Effector CD4-positive, alpha-beta T cell (primary cell): ENCODE data around the gene DOP1A.

Source experiments
- DNase-seq: peaks from one replicate; pipeline ENCODE4 v3.0.0-alpha.2; 2020

DOP1A gene

DNA sequence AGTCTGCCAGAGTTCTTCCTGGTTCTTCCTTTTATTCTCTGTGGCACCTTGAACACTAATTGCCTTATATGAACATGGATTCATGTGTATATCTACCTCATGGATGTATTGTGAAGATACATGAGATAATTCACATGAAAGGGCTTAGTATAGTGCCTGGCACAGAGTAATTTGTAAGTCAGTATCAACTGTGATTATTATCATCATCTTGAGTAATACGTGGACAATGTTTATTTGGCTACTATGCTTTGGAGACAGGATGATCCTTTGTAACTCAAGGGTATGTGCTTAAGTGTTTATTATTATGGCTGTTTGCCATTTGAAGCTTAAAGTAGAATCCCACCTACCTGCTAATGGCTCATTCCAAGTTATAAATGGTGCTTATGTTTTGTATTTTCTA, 16.0 kb downstream of the DOP1A start:
- no peak for DNase-seq

DNA sequence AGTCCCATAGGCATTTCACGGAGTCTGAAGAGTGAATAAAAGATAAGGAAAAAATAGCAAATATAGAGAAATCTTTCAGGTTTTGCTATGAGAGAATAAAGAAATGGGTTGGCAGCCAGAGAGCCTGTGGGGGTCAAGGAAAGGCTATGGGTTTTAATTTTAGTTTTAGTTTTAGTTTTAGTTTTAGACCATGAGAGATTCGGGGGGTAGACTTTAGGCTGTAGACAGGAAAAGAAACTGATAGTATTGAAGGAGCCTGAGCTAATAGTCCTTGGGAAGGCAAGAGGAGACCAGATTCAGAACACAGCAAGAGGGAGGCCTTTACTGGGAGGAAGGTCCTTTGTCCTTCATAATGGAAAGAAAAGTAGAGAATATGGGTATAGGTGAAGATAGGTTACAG, 19.3 kb downstream of the DOP1A start:
- DNase-seq, result no peak

DNA sequence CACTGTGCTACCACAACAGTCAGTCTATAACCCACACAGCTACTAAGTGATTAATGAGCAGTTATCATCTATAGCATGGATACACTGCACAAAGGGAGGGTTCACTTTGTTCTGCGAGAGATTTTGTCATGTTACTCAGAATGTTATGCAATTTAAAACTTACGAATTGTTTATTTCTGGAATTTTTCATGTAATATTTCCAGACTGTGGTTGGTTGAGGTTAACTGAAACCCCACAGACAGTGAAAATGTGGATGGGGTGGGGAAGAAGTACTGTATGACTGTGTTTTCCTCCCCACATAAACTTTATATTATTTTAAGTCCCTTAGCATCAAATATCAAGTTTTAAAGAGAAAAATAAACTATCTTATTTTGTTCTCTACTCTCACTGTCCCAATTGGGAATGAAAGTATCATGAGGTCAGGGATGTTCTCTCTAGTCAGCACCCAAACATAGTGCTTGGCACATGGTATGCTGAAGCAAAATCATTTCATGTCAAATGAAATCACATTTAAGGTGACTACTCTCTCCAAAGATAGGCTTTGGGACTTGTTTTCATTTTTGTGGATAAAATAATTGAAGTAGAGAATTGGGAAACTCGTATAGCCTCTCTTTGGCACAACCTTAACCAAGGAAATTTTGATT, 25.4 kb downstream of the DOP1A start:
- DNase-seq, result no peak

DNA sequence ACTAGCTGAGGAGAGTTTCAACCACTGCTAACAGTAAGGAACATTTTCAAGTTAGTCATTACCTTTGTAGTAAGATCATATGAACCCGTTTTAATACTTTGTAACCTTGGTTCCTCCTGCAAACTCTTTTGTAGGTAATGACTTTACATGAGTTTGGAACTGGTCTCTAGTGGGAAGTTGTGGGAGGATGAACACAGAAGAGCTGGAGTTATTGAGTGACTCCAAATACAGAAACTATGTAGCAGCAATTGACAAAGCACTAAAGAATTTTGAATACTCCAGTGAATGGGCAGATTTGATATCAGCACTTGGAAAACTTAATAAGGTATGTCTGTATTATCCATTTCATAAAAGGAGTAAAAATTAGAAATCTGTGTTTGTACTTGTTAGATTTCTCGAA, 29.3 kb downstream of the DOP1A start:
- no peak for DNase-seq

DNA sequence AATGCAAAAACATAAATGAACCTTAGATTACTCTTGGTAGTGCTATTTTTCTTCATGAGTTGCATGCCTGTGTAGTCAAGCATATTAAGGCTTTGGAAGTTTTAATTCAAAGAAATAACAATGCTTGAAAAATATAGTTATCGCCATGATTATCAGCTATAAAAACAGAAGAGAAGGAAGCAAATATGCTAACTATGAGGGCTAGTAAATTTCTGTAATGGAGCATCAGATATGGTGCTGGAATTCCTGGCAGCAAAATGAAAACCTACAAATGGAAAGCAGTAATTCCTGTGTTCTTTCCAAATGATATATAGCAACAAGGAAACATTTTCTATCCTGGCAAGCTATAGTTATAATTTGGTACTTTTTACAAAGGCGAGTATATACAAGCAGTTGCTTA, 29.7 kb downstream of the DOP1A start:
- no peak for DNase-seq

DNA sequence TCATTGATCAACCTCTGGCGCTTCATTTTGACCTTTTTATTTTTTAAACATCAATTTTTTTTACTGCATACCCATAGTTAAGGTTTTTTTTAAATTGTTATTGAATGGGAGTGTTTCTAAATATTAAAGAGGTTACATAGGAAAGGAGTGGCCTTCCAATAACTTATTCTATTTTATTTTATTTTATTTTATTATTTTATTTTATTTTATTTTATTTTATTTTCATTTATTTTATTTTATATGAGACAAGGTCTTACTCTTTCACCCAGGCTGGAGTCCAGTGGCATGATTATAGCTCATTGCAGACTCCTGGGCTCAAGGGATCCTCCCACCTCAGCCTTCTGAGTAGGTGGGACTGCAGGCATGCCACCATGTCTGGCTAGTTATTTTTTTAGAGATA, 30.2 kb downstream of the DOP1A start:
- DNase-seq, result no peak

DNA sequence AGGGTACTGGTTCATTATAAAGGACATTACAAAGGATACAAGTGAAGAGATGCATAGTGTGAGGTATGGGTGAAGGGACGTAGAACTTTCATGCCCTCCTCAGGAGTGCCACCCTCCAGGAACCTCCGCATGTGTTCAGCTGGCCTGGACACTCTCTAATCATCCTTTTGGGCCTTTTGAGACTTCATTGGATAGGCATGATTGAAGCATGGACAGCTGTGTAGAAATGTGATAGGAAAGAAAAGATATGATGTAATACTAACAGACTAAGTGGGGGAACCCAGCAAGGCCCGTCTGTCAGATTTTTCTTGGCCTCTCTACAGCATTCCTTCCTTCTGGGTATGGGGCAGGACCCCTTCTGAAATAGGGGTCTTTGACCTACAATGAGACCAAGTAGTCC, 31.1 kb downstream of the DOP1A start:
- no peak for DNase-seq

DNA sequence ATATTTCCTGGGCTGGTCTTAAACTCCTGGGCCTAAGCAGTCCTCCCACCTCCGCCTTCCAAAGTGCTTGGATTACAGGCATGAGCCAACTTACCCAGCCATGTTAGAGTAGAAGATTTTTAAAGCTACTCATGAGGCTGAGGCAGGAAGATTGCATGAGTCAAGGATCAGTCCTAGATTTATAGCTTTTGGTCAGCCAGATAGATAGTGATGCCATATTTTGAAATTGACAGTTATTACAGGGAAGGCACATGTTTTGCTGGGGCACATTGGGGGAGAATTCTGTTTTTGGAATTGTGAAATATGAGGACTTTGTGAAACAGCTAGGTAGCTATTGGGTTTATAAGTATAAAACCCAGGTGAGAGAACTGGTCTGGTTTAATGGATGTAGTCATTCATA, 40.9 kb downstream of the DOP1A start:
- no peak for DNase-seq

DNA sequence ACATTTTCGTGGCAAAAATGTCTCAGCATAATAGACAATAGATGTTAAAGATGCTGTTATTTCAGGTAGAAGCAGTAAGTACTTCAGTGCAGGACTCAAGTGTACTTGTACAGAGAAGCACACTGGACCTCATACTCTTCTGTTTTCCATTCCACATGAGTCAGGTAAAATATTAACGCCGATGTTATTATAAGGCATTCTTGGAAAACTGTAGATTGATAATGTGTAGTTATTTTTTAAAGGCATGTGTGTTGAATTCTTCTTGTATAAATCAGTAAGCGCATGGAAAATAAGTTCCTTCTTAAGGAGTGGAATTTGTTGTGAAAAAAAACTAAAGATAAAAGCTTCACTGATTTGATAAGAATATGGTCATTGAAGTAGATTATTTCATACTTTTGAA, 45.8 kb downstream of the DOP1A start:
- DNase-seq, result no peak

DNA sequence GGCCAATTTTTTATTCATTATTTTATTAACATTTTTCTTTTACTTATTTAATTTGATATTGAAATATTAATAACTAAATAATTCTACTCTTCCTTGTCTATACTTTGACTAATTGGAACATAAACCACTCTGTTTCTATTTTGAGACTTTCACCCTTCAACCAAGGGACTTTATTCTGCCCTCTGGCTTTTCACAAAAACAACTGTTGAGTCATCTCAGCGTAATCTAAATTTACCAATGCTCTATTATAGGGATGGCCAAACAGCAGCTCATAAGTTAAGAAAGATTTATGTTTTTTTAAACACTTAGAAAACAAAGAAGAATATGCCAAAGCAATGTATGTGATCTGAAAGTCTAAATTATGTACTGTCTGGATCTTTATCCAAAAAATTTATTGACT, 46.7 kb downstream of the DOP1A start:
- DNase-seq, result no peak

DNA sequence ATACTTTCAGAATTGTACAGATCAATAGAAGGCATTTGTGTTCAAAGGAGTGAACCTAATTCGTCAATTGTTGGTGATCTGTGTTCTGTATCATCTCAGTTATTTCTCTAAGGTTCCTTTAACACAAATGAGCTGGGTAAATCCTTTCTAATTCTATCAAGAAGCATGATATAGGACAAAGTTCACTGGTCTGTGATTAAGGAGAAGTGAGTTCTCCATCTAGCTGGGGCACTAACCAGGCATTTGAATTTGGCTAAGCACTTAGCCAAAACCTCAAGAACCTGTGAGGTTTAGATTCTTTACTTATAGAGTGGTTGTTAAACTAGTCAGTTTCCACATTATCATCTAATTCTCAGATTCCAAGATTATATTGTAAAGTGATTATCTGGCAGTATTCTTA, 50.3 kb downstream of the DOP1A start:
- no peak for DNase-seq

DNA sequence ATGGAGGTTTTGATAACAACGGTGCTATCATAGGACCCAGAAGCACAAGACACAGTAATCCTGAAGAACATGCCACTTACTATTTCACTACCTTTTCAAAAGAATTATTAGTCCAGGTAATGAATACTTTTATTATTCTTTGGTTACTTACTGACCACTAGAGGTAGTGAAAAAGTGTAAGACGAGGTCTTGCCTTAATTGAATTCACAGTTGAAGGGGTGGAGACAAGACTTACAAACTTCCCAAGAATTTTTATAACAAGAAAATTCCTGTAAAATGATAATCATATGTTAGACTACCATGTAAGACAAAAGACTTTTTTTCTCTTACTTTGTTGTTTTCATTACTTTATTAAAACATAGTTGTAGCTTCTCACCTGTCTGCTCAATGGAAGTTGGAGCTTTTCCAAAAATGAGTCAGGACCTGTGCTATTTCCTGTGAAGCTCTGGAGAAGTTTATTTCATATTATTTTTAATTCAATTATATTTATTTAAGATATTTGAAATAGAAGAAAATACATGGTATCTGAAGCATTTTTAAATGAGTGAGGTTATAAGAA, 52.4 kb downstream of the DOP1A start:
- no peak for DNase-seq

DNA sequence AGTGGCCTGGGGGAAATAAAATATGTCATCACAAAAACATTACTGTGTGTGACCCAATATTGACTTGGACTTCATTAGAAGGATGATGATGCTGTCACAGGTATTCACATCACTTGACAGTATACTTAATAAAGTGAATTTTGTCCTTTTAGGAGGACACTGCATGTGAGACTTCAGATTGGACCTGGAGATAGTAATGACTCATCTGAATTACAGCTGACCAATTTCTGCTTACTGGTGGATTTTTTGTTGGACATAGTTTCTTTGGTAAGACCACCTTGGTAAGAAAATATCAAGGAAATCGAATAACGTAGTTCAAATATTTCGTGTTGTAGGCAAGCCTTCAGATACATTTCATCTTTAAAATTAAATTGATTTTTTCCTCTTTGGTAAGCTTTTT, 57.1 kb downstream of the DOP1A start:
- DNase-seq, result no peak

DNA sequence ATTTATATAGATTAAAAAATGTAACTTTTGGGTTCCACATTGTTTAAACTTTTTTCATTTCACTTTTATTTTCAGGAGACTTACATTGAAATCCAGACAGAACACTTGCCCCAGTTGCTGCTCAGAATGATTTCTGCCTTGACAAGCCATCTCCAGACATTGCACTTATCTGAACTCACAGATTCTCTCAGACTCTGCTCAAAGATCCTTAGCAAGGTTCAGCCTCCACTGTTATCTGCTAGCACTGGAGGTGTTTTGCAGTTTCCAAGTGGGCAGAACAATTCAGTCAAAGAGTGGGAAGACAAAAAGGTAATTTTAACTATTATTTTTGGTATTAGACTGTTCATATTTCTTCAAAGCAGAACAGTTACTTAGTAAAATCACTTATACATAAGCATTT, 58.0 kb downstream of the DOP1A start:
- DNase-seq, result no peak

DNA sequence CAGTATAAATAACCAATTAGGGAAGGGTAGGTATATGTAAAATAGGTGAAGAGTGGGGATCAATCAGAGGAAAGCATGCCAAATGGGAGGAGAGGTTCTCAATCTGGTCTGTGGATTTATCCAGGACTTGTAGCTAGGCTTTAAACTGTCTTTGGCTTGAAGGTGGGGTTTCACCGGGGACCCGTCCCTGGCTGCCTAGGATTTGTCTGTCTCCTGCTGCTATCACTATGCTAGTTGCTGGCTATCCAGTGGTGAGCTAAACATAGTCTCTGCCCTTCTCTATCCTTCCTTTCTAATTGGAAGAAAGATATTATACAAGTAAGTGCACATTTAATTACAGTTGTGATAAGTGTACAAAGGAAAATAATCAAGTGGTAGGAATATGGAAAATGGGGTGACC, 58.8 kb downstream of the DOP1A start:
- no peak for DNase-seq

DNA sequence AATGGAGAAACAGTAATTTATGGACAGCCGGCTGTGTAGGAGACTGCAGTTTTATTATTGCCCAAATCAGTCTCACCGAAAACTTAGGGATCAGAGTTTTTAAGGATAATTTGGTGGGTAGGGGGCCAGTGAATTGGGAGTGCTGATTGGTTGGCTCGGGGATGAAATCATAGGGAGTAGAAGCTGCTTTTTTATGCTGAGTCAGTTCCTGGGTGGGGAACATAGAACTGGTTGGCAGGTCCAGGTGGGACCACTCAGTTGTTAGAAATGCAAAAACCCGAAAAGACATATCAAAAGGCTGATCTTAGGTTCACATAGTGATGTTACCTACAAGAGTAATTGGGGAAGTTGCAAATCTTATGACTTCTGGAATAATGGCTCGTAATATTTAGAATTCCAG, 59.3 kb downstream of the DOP1A start:
- DNase-seq, result no peak

DNA sequence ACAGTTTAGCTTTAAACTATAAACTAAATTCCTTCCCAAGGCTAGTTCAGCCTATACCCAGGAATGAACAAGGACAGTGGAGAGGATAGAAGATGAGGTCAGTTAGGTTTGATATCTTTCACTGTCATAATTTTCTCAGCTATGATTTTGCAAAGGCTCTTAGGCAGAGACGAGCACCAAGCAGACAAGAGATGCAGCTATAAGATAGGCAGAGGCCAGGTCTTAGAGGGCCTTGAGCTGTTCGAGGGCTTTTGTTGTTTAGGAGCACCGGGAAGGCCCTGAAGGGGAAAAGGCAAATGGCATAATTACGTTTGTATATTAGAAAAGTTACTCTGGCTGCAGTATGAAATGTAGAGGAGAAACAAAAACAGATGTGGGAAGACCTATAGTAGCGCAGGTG, 59.8 kb downstream of the DOP1A start:
- DNase-seq, result no peak

DNA sequence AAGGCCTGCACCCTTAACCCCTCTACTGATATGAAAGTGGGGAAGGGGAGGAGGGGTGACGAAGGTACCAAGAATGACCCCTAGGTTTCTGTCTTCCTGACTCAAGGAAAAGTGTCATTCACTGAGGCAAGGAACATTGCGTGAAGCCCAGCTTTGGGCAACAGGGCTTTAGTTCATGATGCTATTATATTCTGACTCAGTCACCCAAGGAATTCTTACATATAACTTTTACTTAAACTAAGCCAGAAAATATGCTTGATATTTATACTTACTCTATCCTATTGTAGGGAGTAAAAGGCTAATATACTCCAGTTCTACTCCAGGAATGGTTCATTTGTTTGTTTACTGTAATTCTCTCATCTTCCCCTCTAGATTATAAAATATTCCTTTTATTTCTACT, 60.5 kb downstream of the DOP1A start:
- DNase-seq, result no peak

DNA sequence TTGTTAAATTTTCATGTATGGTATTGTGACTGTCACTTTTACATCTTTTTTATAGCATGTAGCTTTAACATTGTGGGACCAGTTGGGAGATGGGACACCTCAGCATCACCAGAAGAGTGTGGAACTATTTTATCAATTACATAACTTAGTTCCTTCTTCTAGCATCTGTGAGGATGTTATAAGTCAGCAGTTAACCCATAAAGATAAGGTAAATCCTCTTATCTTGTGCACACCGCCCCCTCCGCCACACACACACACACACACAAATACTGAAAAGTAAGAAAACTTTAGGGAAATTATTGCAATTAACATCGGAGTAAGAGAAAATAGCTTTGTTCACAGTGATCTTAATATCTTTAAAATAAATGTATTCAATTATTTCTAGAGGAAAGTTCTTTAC, 64.7 kb downstream of the DOP1A start:
- DNase-seq, result no peak

DNA sequence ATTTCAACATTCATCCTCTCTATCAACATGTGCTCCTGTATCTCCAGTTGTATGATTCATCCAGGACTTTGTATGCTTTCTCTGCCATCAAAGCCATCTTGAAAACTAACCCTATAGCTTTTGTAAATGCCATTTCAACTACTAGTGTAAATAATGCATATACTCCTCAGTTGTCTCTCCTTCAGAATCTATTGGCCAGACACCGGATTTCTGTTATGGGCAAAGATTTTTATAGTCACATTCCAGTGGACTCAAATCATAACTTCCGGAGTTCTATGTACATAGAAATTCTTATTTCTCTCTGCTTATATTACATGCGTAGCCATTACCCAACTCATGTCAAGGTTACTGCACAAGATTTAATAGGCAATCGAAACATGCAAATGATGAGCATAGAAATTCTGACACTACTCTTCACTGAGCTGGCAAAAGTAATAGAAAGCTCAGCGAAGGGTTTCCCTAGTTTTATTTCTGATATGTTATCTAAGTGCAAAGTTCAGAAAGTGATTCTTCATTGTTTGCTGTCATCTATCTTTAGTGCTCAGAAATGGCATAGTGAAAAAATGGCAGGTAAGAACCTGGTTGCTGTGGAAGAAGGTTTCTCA, 70.7 kb downstream of the DOP1A start:
- no peak for DNase-seq

DNA sequence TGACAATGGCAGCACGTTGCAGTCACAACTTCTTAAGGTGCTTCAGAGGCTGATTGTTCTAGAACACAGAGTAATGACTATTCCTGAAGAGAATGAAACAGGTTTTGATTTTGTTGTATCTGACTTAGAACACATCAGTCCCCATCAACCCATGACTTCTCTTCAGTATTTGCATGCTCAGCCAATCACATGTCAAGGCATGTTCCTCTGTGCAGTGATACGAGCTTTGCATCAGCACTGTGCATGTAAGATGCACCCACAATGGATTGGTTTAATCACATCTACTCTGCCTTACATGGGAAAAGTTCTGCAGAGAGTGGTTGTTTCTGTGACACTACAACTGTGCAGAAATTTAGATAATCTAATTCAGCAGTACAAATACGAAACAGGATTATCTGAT, 71.3 kb downstream of the DOP1A start:
- no peak for DNase-seq

DNA sequence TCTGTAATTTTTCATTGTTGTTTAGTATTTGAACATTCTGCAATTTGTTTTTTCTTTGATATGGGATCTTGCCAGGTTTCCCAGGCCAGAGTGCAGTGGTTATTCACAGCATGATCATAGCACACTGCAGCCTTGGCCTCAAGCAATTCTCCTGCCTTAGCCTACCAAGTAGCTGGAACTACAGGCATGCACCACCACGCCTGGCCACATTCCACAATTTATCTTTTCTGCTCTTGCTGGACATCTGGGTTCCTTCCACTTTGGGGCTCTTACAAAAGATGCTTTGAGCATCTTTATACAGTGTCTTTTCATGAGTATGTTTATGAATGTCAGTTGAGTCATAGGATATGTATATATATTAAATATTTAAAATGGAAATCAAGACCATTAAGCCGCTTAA, 83.6 kb downstream of the DOP1A start:
- no peak for DNase-seq

DNA sequence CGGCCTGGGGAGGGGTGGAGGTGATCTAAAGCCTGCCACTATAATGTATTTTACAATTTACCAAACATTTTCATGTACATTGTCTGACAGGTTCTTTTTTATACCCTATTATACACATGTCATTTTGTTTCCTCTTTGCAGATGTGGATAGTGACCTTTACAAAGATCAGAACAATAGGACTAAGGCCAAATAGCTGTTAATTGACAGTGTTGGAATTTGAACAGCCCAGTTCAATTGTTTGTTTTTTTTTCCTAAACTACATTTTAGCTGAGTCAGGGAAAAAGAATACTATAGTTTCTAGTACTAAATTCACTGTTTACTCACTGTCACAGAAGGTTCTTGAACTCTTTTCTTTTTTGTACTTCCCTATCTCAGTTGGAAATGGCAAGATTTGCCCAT, 85.4 kb downstream of the DOP1A start:
- no peak for DNase-seq

DNA sequence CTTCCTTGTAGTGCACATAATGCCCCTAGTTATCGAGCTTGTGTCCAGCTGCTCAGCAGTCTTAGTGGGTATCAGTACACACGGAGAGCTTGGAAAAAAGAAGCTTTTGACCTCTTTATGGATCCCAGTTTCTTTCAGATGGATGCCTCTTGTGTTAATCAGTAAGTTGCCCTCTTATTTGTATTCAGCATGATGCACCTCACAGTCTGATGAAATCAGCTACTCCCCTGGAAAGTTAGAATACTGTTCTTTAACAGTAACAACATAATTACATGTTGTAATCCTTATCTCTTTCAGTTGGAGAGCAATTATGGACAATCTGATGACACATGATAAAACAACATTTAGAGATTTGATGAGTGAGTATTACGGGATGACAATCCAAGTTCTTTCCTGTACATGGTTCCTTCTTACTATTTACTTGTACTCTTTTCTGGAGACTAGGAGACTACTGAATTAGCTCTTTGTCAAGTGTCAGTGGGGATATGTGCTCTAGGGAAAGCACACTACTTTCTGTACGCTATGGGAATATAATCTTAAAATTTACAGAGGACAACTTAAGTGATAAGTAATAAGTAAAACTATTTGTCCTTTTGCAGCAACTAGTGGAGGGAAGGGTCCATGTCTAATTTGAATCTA, 86.5 kb downstream of the DOP1A start:
- DNase-seq, result no peak

DNA sequence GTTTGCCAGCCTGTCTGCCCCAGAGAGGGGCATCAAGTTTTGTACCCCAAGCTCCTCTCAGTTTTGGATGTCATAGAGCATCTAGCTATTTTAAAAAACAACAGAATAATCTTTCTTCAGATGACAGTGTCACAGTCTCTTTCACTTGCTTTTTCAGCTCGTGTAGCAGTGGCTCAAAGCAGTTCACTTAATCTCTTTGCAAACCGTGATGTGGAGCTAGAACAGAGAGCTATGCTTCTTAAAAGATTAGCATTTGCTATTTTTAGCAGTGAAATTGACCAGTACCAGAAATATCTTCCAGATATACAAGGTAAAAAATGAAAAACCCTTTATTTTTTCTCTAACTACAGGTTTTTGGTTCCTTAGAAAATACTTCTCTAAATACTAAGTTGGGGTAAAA, 88.3 kb downstream of the DOP1A start:
- no peak for DNase-seq
